IMR-90 (cell line): ENCODE data around the gene NTM. TPM values are rescaled to one million over a fixed set of nuclear protein-coding genes. Genes with fewer than 3 reads are reported as not detected.

Experiments used
- ATAC-seq: fragments of 200-7000 bp; cut with Tn5 transposase; 2 replicates; pipeline ENCODE4 v1.9.1; 2020; ENCODE audit warnings: low read depth, mild to moderate bottlenecking, moderate library complexity
- BruUV-seq: library from RNA; stranded (reverse); fragments of 400-500 nt; replicated peaks from 2 replicates; lab custom pipeline; 2021; lab: Mats Ljungman, UMichigan
- CTCF ChIA-PET: fragments of 300-600 bp; formaldehyde crosslinking; extraction: SDS; loops from one replicate; lab custom pipeline; 2021; ENCODE audit warnings: antibody characterized with exemption; lab: Yijun Ruan, JAX
- POLR2A ChIA-PET: fragments of 300-600 bp; sonication (Branson Sonifier 250); formaldehyde crosslinking; loops from one replicate; lab custom pipeline; 2022; ENCODE audit warnings: antibody characterized with exemption; ENCODE audit not compliant: unreplicated experiment; lab: Charles Lee
- DNase-seq: peaks from one replicate; pipeline ENCODE4 v3.0.0; 2013
- H2AFZ ChIP-seq: replicated peaks from 2 replicates; pipeline ENCODE3; 2013; ENCODE audit warnings: low read length, mild to moderate bottlenecking; ENCODE audit not compliant: poor library complexity
- H2AK5ac ChIP-seq: 2 replicates; pipeline ENCODE4 v1.6.1; 2013; ENCODE audit warnings: low read depth, low read length, inconsistent platforms
- H2AK9ac ChIP-seq: replicated peaks from 2 replicates; pipeline ENCODE3; 2013; ENCODE audit warnings: mild to moderate bottlenecking, low read depth, low read length, moderate library complexity; ENCODE audit not compliant: poor library complexity
- H2BK120ac ChIP-seq: 2 replicates; pipeline ENCODE4 v1.6.1; 2013; ENCODE audit warnings: low read depth, low read length, inconsistent platforms
- H2BK15ac ChIP-seq: 3 replicates; pipeline ENCODE4 v1.6.1; 2013; ENCODE audit warnings: low read depth, low read length, inconsistent platforms
- H2BK20ac ChIP-seq: 2 replicates; pipeline ENCODE4 v1.6.1; 2013; ENCODE audit warnings: low read depth, mild to moderate bottlenecking, inconsistent platforms, low read length, moderate library complexity
- H2BK5ac ChIP-seq: 2 replicates; pipeline ENCODE4 v1.6.1; 2013; ENCODE audit warnings: mild to moderate bottlenecking, low read depth, low read length, inconsistent platforms; ENCODE audit not compliant: poor library complexity, severe bottlenecking
- H3K14ac ChIP-seq: replicated peaks from 2 replicates; pipeline ENCODE4 v1.6.1; 2013; ENCODE audit warnings: low read depth, low read length, inconsistent platforms
- H3K18ac ChIP-seq: 2 replicates; pipeline ENCODE4 v1.6.1; 2013; ENCODE audit warnings: low read depth, low read length, control low read depth
- H3K23ac ChIP-seq: 2 replicates; pipeline ENCODE4 v1.6.1; 2013; ENCODE audit warnings: low read depth, low read length, inconsistent platforms
- H3K27ac ChIP-seq: 2 replicates; pipeline ENCODE4 v1.5.1; 2013; ENCODE audit warnings: mild to moderate bottlenecking, control low read depth, low read length; ENCODE audit not compliant: insufficient read depth
- H3K27me3 ChIP-seq: 2 replicates; pipeline ENCODE4 v1.6.1; 2013; ENCODE audit warnings: low read length; ENCODE audit not compliant: control insufficient read depth, insufficient read depth
- H3K36me3 ChIP-seq: 2 replicates; pipeline ENCODE4 v1.6.1; 2013; ENCODE audit warnings: low read length, mixed read lengths; ENCODE audit not compliant: control insufficient read depth, insufficient read depth
- H3K4ac ChIP-seq: 2 replicates; pipeline ENCODE4 v1.6.1; 2013; ENCODE audit warnings: low read depth, low read length, inconsistent platforms
- H3K4me1 ChIP-seq: 2 replicates; pipeline ENCODE4 v1.6.1; 2013; ENCODE audit warnings: low read length, mixed read lengths; ENCODE audit not compliant: control insufficient read depth, insufficient read depth
- H3K4me2 ChIP-seq: 2 replicates; pipeline ENCODE4 v1.6.1; 2013; ENCODE audit warnings: low read depth, mild to moderate bottlenecking, control low read depth, low read length, moderate library complexity
- H3K4me3 ChIP-seq: 2 replicates; pipeline ENCODE4 v1.5.1; 2013; ENCODE audit warnings: low read depth, mild to moderate bottlenecking, control low read depth, low read length, moderate library complexity; ENCODE audit not compliant: insufficient read depth
- H3K56ac ChIP-seq: 2 replicates; pipeline ENCODE4 v1.6.1; 2013; ENCODE audit warnings: low read length, inconsistent platforms; ENCODE audit not compliant: insufficient read depth; ENCODE audit errors: extremely low read depth
- H3K79me1 ChIP-seq, 2 experiments: 2 replicates each; pipeline ENCODE4 v1.6.1; 2013; ENCODE audit warnings: low read length in 2 of 2, inconsistent platforms in 1 of 2, low read depth in 1 of 2
- H3K9ac ChIP-seq: 2 replicates; pipeline ENCODE4 v1.6.1; 2013; ENCODE audit warnings: low read depth, low read length, control low read depth
- H3K9me1 ChIP-seq: 2 replicates; pipeline ENCODE4 v1.6.1; 2013; ENCODE audit warnings: low read length, inconsistent platforms; ENCODE audit not compliant: insufficient read depth
- H3K9me3 ChIP-seq: 2 replicates; pipeline ENCODE4 v1.6.1; 2013; ENCODE audit warnings: low read length; ENCODE audit not compliant: control insufficient read depth, insufficient read depth
- H4K20me1 ChIP-seq: 2 replicates; pipeline ENCODE4 v1.6.1; 2013; ENCODE audit warnings: low read length, inconsistent platforms; ENCODE audit not compliant: insufficient read depth
- H4K5ac ChIP-seq: 2 replicates; pipeline ENCODE4 v1.6.1; 2013; ENCODE audit warnings: mild to moderate bottlenecking, low read depth, low read length, control low read depth
- H4K8ac ChIP-seq, 2 experiments: 2 replicates each; pipeline ENCODE4 v1.6.1; 2013; ENCODE audit warnings: low read depth in 2 of 2, low read length in 2 of 2, control low read depth in 1 of 2, inconsistent platforms in 1 of 2
- H4K91ac ChIP-seq: 2 replicates; pipeline ENCODE4 v1.6.1; 2013; ENCODE audit warnings: low read depth, low read length, inconsistent platforms; ENCODE audit not compliant: insufficient read depth
- ELK1 ChIP-seq: fragments of 150-350 bp; IDR thresholded peaks from 2 replicates; pipeline ENCODE4 v1.6.1; 2016; ENCODE audit warnings: low read depth, mild to moderate bottlenecking, low read length, moderate library complexity, borderline replicate concordance
- MAZ ChIP-seq: IDR thresholded peaks from 2 replicates; pipeline ENCODE4 v1.6.1; 2012; ENCODE audit warnings: low read depth, mild to moderate bottlenecking, low read length, improper control_type of control experiment, moderate library complexity, borderline replicate concordance
- NFE2L2 ChIP-seq: fragments of 150-350 bp; IDR thresholded peaks from 2 replicates; pipeline ENCODE4 v1.6.1; 2016; ENCODE audit warnings: low read depth, mild to moderate bottlenecking, low read length
- SMC3 ChIP-seq: fragments of 150-350 bp; IDR thresholded peaks from 2 replicates; pipeline ENCODE4 v1.6.1; 2016; ENCODE audit warnings: low read depth, mild to moderate bottlenecking, antibody characterized with exemption, low read length, moderate library complexity
- WGBS, 2 experiments: methylation state at CpG; one replicate each; pipeline versions ENCODE4 v1.1.5 to v1.1.7; 2013; ENCODE audit warnings: missing lambda C conversion rate in 2 of 2; ENCODE audit not compliant: insufficient read length in 1 of 2; ENCODE audit errors: extremely low coverage in 2 of 2; 5-methylcytosine and 5-hydroxymethylcytosine counted together
- dilution Hi-C: fragments of 300-500 bp; cut with HindIII; formaldehyde crosslinking; loops from one replicate; pipeline ENCODE4 v1.14.3; 2018; ENCODE audit warnings: low sequenced_read_pairs; ENCODE audit not compliant: unreplicated experiment
- in situ Hi-C: fragments of 300-500 bp; cut with MboI; formaldehyde crosslinking; loops from 3 replicates; pipeline ENCODE4 v1.14.3; 2019; ENCODE audit warnings: low sequenced_read_pairs, inconsistent platforms, mixed read lengths
- intact Hi-C: fragments of 100-400 bp; cut with micrococcal nuclease; formaldehyde crosslinking; loops from 2 replicates; pipeline ENCODE4 v1.10.0; 2022
- polyA plus RNA-seq, 3 experiments: library from polyadenylated mRNA; depleted of rRNA; stranded (reverse); fragments of >200 nt; gene quantifications; 2 replicates each; pipeline ENCODE4 v1.2.3, GENCODE V29; 2012; ENCODE audit warnings: low replicate concordance in 1 of 3
- total RNA-seq: library from RNA; depleted of rRNA; stranded (reverse); fragments of >200 nt; gene quantifications from 2 replicates; pipeline ENCODE4 v1.2.3, GENCODE V29; 2012

The NTM gene
- total and polyA plus RNA-seq, 2 of the 4 experiments (the other 2 are of a cell fraction): 19.5 to 25.5 TPM

GRCh38 chr11:132373405-132374143 lies 1003.2 kb downstream of the NTM start:
- ChIA-PET CTCF (no interaction called here), POLR2A (no interaction called here)
- Histone ChIP-seq H3K18ac (no peak overlapping the region), H2BK5ac (no peak overlapping the region), H4K5ac (no peak overlapping the region), H3K4me1 (no peaks in the 10 kb centered on the region), H2AK5ac (no peak overlapping the region), H3K36me3 (no peaks in the 10 kb centered on the region), H3K27me3 (no peaks in the 10 kb centered on the region), H2BK120ac (no peak overlapping the region), H3K23ac (no peak overlapping the region), H3K4me3 (no peak overlapping the region), H4K91ac (no peak overlapping the region), H3K4ac (no peak overlapping the region), H2BK20ac (no peak overlapping the region), H2AFZ (peak overlapping the region; percentile 21), H2BK15ac (no peak overlapping the region), H3K14ac (no peak overlapping the region), H3K4me2 (no peak overlapping the region), H4K8ac (no peak overlapping the region), H3K9me3 (no peaks in the 10 kb centered on the region), H2AK9ac (no peak overlapping the region), H3K27ac (no peak overlapping the region), H3K9ac (no peak overlapping the region), H3K9me1 (no peaks in the 10 kb centered on the region), H3K56ac (no peak overlapping the region), H3K79me1 (no peaks in the 10 kb centered on the region), H4K20me1 (no peaks in the 10 kb centered on the region)
- dilution Hi-C loops: no loop called here
- ATAC-seq (no peak), DNase-seq (no peak)
- WGBS, 2 experiments: no CpG with 5 or more reads among the region's 4 CpGs
- TF ChIP-seq MAZ: no peak
- no peak for TF ChIP-seq SMC3
- no peak for TF ChIP-seq NFE2L2
- no peak for TF ChIP-seq ELK1
- intact Hi-C loops: no loop called here
- in situ Hi-C loops: no loop called here
- no TSS peak for BruUV-seq
